GM18861 (cell line): ENCODE data around the gene LRMDA.

ENCODE experiments used
- ATAC-seq: cut with Tn5 transposase; IDR thresholded peaks from one replicate; pipeline ENCODE4 v1.9.1; 2021; ENCODE audit not compliant: unreplicated experiment

The LRMDA gene

DNA sequence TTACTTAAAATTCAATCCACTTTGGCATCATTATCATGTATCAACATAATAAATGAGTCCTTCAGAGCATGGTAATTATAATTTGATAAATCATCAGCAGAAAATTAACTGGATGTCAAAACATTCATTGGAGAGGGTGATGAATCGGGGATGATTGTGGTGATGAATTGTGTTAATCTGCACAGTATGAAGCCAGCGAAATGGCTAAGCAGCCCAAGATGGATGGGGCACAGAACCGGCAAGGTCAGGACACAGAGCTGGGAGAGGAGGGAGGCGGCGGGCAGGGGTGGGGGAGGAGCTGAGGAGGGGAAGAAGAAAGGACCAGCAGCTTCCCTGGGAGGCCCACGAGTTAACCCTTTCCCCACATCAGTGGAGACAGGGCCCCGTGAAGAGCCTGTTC lies 536.1 kb downstream of the LRMDA start:
- no peak for ATAC-seq

DNA sequence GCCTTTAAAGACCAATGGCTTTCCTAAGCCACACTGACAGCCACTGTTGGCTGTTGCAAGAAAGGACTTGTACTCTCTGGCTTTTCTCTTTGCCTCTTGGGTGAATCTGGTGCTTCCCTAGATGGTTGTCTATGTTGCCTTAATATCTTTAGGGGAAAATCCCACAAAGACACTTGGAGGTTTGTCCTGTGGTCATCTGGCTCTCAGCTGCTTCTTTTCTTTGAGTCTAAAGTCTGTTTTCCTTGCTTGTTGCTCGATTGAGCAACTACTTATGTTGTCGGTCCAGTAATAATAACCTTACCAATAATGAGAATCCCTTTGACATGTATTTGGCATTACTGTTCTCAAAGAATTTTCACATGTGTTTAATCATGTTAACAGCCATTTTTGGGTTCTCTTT lies 537.6 kb downstream of the LRMDA start:
- no peak for ATAC-seq

DNA sequence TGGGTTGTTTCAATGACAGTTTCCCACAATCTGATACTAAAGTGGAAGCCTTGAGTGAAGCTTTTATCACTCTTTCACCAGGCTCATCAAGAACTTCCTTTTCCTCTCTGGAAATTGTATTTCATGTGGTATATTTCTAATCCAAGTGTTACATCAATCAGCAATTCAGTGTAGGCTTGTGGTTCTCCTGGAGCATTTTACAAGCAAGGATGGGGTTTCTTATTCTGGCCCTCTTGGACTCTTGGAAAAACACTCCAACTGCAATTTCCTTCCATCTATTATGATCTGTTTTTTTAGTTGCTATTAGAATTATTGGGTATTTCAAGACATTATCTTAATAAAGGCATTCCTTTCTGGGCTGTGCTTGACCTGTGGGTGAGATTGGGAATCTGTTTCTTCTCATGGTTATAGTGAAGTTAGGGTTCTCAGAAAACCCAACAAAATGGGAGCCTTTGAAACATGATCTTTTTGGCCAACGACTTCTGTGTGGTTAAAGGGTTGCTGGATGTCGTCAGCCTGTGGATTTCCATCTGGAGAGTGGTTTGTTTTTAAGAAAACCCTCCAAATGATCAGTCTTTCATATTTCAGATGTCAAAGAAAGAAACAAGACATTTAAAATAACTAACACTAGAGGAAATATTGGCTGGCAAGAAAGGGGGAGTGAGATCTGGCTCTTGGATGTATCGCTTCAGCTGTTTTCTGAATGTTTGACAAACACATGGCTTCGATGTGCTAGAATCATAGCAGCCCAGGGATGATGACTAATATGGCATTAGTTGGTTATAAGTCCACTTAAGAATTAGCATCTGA lies 540.2 kb downstream of the LRMDA start:
- no peak for ATAC-seq

DNA sequence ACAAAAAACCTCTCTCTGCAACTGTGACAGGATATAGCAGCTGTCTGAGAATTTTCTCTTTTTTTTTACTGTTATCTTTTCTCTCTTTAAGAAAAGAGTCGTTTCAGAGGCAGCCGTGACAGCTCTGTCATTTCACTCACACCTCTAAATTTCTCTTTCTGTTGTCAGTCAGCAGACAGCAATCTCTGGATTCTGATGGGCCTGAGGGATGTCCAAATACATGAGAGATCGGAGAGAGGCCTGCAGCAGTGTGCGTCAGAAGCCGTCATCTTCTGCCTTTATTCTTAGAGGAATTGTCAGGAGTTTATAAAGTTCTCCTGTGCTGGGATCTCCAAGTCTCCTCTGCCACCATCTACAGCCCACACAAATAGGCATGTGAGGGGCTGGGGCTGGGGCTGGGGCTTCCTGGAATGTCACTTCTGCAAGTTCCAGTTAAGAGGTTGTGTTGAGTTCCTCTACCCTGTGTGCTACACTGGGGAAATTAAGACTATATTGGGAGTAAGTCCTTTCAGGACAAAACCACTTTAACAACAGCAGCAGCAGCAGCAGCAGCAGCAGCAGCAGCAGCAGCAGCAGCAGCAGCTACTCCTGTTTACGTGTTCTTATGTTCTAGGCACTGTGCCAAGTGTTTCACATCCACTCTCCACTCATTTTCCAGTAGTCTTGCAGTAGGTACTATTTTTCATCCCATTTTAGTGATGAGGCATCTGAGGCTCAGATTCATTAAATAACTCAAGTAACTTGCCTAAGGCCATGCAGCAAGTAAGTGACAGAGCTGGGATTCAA lies 541.3 kb downstream of the LRMDA start:
- no peak for ATAC-seq

DNA sequence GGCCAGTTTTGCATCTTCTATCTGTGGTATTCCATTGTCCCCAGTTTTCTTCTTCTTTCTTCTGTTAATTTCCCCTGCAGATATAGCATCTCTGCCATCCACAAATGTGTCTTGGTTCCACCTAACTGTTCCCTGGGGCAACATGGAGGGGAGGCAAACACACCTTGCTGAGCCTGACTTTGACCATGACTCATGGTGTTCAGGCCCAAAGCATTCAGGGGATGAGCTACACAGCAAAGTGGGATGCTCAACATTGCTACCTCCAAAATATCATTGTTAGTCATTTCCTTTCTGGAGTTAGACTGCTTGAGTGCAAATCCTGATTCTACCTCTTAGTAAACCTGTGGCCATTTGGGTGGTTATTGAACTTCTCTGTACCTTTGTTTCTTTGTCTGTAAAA lies 542.7 kb downstream of the LRMDA start:
- ATAC-seq = no peak

GRCh38 chr10:75976681-75977080 lies 545.3 kb downstream of the LRMDA start:
- no peak for ATAC-seq

GRCh38 chr10:75977139-75977538 lies 545.7 kb downstream of the LRMDA start:
- ATAC-seq = no peak

DNA sequence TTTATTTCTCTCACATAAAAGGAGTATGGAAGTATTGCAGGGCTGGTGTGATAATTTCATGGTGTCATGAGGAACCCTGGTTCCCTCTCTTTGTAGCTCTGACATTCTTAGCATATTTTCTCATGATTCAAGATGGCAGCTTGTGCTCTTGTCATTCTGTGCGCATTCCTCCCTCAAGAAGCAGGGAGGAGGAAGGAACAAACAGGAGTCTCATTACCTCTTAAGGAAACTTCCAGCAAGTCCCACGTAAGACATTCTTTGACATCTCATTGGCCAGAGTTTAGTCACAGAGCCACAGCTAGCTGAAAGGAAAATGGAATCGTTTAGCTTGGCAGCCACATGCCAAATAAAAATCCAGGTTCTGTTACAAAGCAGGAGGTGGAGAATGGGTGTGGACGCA lies 546.8 kb downstream of the LRMDA start:
- no peak for ATAC-seq

- no peak for ATAC-seq
Observed at GRCh38 chr10:75980419-75981002, 549.1 kb downstream of the LRMDA start.

DNA sequence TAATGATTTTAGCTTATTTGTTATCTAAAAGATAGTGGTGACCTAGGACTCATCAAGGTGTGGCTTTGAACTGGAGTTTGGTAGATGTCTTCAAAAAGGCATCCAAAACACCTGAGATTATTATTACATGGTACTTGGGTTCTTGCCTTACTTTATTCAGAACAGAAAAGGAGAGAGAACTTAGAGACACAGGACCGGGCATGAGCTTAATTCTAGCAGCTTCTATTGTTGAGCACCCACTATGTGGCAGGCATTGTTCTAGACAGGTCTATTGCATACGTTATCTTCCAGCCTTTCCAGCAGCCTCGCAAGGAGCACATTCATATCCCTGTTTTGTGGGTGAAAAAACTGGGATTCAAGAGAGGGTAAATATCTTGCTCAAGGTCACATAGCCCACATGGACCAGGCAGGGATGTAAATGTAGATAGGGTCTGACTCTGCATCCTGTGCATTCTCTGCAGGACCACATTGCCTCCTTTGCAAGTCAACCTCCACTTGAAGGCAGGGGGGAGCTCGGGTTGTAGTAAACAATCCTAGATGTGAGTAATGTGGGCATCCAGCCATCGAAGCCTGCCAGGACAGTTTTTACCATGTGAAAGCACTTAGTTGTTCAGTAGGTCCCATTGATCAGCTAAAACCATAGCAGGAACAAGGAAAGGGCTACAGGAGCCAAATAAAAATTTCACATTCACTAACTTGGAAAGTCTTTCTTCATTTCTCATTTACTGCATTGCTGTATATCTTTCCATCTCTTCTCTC lies 551.4 kb downstream of the LRMDA start:
- no peak for ATAC-seq

GRCh38 chr10:75984067-75984466 lies 552.6 kb downstream of the LRMDA start:
- no peak for ATAC-seq

DNA sequence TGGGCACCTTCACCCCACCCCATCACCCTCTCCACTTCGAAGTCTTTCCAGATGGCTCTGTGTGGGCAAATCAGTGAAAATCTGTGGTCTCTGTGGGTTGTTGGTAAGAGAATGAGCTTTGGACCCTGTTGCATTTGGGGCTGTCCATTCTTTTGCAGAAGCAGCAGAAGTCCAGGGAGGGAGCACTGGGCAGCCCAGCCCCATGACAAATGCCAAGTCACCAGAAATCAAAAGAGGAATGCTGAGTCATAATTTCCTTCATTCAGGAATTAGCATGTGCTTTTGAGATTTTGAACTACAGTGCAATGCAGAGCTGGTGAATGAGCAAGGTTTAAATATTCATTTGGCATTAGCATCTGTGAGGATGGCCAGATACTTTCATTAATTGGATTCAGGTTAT lies 556.2 kb downstream of the LRMDA start:
- no peak for ATAC-seq

DNA sequence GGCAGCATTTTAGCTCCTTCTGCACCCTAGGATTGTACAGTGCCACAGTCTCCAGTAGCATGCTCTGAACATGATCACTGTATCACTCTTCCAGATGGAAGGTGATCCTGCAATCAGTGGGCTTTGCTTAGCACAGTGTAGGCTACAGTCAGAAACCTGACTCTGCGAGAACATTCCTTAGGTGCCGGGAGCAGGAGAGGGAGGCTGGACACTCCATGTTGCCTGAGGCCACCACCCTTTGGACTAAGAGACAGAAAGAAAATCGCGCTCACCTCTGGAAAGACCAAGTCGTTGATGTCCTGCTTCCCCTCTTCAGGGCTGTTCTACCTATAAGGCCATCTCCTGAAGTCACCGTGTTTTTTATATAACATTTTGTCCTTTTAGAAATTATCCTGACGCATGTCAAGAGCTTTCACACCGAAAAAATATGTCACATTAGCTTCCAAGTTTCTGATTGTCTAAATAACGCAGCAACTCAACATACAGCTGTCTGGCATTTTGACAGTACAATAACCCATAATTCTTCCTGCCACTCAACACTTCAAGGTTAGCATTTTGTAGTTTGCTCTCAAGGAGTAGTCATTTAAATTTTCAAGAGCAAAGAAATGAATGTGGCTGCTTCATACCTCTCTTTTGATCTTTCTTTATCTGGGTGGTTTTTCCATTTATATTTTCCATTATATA lies 563.1 kb downstream of the LRMDA start:
- no peak for ATAC-seq

DNA sequence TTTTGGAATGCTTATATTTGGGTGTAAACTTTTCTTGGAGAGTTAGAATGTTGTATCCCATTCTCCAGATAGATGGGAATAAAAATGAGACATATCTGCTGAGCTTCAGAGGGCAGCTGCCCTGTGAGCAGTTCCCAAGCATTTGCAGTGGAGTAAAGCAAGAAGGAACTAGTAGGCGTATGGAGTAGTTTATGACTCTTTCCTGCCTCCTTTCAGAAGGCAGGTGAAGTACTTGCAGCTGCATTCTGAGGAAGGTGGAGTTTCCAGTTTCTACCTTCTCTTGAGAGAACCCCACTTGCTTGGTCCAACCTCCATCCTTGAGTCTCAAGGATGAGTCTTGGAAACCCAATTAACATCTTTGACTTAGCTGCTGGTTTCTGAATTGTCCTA lies 563.6 kb downstream of the LRMDA start:
- ATAC-seq = no peak

DNA sequence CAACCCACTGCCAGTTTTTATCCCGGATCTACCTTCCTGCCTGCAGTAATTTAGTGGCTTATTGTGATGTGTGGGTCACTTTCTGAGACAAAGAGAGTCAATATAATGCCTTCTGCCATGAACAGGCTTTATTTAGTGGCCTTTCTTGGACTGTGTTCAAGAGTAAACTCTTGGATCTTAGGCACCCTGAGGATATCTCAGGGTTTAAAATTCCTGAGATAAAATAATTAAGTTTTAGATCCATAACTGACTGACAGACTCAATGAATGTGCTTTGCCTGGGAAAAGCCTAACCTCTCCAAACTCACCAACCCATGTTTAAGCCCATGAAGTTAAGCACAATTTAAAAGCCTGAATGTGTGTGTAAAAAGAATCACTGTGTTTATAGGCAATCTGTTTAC lies 564.3 kb downstream of the LRMDA start:
- no peak for ATAC-seq

- no peak for ATAC-seq
Observed at GRCh38 chr10:75999001-75999400, 567.6 kb downstream of the LRMDA start.

DNA sequence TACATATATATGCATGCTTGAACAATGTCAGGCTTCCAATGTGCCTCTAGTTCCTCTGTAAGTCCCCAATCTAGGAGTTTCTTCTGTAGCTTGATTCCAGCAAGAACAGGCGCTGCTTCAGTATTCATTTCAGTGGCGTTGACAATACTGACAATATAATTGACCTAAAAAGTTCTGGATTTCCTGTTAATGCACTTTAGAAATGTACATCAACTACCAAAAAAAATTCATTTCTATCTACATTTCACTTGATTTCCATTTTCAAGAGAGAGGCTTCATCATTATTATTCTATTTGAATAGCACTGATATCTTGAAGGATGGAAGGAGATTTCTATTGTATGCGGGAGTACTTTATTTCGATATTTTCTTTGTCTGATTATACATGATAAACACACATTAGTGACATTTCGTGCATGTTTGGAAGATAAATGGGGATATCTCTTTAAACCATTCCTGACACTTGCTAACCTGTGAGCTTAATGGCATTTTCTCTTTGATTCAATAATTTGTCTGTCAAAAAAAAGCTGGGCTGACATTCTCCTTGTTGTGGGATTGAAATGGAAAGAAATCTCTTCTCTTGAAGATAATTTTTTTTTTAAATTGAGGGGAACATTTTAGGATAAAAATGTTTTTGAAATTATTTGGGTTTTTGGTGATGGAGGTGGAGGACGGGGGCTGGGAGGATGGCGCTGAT lies 568.2 kb downstream of the LRMDA start:
- no peak for ATAC-seq

- no peak for ATAC-seq
Observed at GRCh38 chr10:76000550-76000949, 569.1 kb downstream of the LRMDA start.

GRCh38 chr10:76001019-76001418 lies 569.6 kb downstream of the LRMDA start:
- no peak for ATAC-seq

GRCh38 chr10:76001461-76001860 lies 570.0 kb downstream of the LRMDA start:
- ATAC-seq = no peak
